ENCODE data around the gene NEO1.

Gene NEO1

GRCh38 chr15:73330206-73331051, 278.2 kb downstream of the NEO1 start:
- H3K4me3 ChIP-seq (replicated peaks; ENCODE audit: low read depth, low read length) = no peak overlapping the region
- no peak for DNase-seq (ENCODE audit: extremely low read depth, insufficient read length)
- H3K36me3 ChIP-seq (ENCODE audit: control insufficient read depth, insufficient read depth, low read length) = no peaks in the 10 kb centered on the region
- TF ChIP-seq, protein P1, sequence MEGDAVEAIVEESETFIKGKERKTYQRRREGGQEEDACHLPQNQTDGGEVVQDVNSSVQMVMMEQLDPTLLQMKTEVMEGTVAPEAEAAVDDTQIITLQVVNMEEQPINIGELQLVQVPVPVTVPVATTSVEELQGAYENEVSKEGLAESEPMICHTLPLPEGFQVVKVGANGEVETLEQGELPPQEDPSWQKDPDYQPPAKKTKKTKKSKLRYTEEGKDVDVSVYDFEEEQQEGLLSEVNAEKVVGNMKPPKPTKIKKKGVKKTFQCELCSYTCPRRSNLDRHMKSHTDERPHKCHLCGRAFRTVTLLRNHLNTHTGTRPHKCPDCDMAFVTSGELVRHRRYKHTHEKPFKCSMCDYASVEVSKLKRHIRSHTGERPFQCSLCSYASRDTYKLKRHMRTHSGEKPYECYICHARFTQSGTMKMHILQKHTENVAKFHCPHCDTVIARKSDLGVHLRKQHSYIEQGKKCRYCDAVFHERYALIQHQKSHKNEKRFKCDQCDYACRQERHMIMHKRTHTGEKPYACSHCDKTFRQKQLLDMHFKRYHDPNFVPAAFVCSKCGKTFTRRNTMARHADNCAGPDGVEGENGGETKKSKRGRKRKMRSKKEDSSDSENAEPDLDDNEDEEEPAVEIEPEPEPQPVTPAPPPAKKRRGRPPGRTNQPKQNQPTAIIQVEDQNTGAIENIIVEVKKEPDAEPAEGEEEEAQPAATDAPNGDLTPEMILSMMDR (IDR thresholded peaks at IDR 0.05; ENCODE audit: insufficient read depth, low read length, poor library complexity, severe bottlenecking) = no peak
- no peaks in the 10 kb centered on the region for H3K27me3 ChIP-seq (replicated peaks; ENCODE audit: control insufficient read depth, insufficient read depth, low read length)

DNA sequence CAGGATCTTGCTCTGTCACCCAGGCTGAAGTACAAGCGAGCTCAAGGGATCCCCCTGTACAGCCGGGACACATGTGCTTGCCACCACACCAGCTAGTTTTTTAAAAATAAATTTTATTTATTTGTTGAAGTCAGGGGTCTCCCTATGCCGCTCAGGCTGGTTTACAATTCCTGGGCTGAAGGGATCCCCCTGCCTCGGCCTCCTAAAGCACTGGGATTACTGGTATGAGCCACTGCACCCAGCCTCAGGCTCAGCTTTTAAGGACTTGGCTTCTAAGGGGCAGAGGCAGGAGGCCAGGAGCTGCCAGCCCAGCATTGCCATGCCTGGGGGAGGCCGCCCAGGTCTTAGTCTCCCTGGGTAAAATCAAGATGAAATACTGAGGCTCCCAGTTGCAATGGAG, 279.2 kb downstream of the NEO1 start:
- H3K36me3 ChIP-seq (ENCODE audit: control insufficient read depth, insufficient read depth, low read length) = no peaks in the 10 kb centered on the region
- TF ChIP-seq, protein P1 (IDR thresholded peaks at IDR 0.05; ENCODE audit: insufficient read depth, low read length, poor library complexity, severe bottlenecking) = no peak
- 0 out of 2 replicates have a peak, but pooled peaks cover 1% of the 10 kb centered on the region for H3K27me3 ChIP-seq (replicated peaks; ENCODE audit: control insufficient read depth, insufficient read depth, low read length)
- H3K4me3 ChIP-seq (replicated peaks; ENCODE audit: low read depth, low read length) = no peak overlapping the region
- DNase-seq (ENCODE audit: extremely low read depth, insufficient read length) = no peak

DNA sequence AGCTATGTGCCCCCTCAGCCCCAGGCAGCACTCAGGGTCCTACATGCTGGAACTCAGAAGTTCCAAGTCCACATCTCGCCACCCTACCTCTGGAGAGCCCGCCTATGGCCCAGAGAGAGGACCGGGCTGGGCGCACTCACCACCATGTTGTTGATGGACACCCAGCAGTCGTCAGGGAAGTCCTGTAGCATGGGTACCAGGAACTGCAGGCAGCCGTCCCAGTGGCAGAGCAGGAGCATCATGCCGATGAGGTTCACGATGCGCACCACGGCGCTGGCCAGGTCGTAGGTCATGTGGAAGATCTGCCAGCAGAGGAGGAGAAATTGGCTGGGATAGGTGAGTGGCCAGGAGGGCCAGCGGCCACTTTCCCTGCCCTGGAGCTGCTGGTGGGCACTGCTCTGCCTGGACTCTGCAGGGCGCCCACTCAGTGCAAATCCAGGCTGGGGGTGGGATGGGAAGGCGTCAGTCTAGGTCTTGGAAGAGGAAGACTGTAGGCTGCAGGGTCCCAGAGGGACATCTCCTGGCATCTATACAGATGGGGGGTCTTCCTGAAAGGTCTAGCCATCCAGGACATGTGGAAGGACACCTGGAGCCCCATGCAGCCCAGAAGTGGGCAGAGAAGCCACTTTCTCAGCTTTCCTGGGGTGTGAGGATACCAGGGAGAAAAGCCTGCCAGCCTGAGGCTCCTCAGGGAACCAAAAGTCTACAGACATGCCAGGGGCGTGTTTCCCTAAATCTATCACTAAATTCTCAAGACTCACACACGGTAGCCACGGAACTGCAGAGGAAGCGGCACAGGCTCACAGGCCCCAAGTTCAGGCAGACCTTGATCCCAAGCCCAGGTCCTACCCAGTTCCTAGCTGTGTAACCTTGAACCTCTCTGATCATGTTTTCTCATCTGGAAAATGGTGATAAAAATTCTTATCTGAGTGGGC, 280.0 kb downstream of the NEO1 start:
- H3K27me3 ChIP-seq (replicated peaks; ENCODE audit: control insufficient read depth, insufficient read depth, low read length) = 0 out of 2 replicates have a peak, but pooled peaks cover 1% of the 10 kb centered on the region
- TF ChIP-seq, protein P1 (IDR thresholded peaks at IDR 0.05; ENCODE audit: insufficient read depth, low read length, poor library complexity, severe bottlenecking) = no peak
- no peak overlapping the region for H3K4me3 ChIP-seq (replicated peaks; ENCODE audit: low read depth, low read length)
- DNase-seq (ENCODE audit: extremely low read depth, insufficient read length) = no peak
- no peaks in the 10 kb centered on the region for H3K36me3 ChIP-seq (ENCODE audit: control insufficient read depth, insufficient read depth, low read length)

- H3K36me3 ChIP-seq (ENCODE audit: control insufficient read depth, insufficient read depth, low read length) = no peaks in the 10 kb centered on the region
- no peak overlapping the region for H3K4me3 ChIP-seq (replicated peaks; ENCODE audit: low read depth, low read length)
- DNase-seq (ENCODE audit: extremely low read depth, insufficient read length) = no peak
- 0 out of 2 replicates have a peak, but pooled peaks cover 1% of the 10 kb centered on the region for H3K27me3 ChIP-seq (replicated peaks; ENCODE audit: control insufficient read depth, insufficient read depth, low read length)
- TF ChIP-seq, protein P1 (IDR thresholded peaks at IDR 0.05; ENCODE audit: insufficient read depth, low read length, poor library complexity, severe bottlenecking) = no peak
Measured at GRCh38 chr15:73333001-73333400, 280.7 kb downstream of the NEO1 start.

DNA sequence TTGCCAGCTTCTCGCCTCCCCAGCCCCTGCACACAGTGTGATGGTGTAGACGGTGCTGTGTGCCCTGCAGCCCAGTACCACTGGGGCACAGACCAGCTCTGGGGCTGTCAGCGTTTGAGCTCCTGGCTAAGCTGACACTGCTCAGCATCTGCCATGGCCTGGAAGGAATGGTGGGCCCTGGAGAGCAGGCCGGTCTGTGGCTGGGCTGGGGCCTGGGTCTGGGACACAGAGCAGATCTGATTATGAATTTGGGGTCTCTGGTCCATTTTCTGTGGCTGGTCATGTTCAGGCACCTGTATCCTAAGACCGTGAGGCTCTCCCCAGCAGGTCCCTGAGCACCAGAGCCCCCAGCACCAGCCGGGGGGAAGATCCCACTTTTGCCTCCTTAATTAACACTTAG, 281.8 kb downstream of the NEO1 start:
- H3K4me3 ChIP-seq (replicated peaks; ENCODE audit: low read depth, low read length) = no peak overlapping the region
- no peaks in the 10 kb centered on the region for H3K36me3 ChIP-seq (ENCODE audit: control insufficient read depth, insufficient read depth, low read length)
- TF ChIP-seq, protein P1 (IDR thresholded peaks at IDR 0.05; ENCODE audit: insufficient read depth, low read length, poor library complexity, severe bottlenecking) = no peak
- peaks cover 1% of the 10 kb centered on the region; the same call in 1 of the 2 replicates for H3K27me3 ChIP-seq (replicated peaks; ENCODE audit: control insufficient read depth, insufficient read depth, low read length)
- DNase-seq (ENCODE audit: extremely low read depth, insufficient read length) = no peak
